Raji (cell line): ENCODE data around the gene AMD1.
A peak's percentile ranks its signal among the peaks of the same experiment; 100 is the strongest.

ENCODE experiments used
- POLR2A ChIP-seq: IDR thresholded peaks from 2 replicates; pipeline ENCODE4 v1.6.1; 2011; ENCODE audit warnings: low read depth, low read length, control low read depth; ENCODE audit not compliant: insufficient read depth

AMD1 gene

DNA sequence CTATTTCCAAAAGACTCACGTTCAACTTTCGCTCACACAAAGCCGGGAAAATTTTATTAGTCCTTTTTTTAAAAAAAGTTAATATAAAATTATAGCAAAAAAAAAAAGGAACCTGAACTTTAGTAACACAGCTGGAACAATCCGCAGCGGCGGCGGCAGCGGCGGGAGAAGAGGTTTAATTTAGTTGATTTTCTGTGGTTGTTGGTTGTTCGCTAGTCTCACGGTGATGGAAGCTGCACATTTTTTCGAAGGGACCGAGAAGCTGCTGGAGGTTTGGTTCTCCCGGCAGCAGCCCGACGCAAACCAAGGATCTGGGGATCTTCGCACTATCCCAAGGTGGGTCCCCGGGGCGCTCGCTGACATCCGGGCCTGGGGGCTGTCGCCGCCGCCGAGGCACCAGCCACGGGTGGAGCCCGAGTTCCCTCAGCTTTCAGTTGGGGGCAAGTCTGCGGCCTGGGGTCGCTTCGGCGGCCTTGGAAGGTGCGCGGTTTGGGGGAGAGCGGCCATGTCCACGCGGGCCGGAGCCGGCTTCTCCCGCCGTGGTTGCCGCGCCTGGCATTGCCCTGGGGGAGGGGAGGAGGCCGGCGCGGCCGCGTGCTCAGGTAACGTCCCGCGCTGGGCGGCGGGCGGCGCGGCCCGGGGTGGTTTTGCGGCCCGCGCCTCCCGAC, 429 bp downstream of the AMD1 start:
- TF ChIP-seq POLR2A: no peak; the same call in 1 of the 2 replicates

DNA sequence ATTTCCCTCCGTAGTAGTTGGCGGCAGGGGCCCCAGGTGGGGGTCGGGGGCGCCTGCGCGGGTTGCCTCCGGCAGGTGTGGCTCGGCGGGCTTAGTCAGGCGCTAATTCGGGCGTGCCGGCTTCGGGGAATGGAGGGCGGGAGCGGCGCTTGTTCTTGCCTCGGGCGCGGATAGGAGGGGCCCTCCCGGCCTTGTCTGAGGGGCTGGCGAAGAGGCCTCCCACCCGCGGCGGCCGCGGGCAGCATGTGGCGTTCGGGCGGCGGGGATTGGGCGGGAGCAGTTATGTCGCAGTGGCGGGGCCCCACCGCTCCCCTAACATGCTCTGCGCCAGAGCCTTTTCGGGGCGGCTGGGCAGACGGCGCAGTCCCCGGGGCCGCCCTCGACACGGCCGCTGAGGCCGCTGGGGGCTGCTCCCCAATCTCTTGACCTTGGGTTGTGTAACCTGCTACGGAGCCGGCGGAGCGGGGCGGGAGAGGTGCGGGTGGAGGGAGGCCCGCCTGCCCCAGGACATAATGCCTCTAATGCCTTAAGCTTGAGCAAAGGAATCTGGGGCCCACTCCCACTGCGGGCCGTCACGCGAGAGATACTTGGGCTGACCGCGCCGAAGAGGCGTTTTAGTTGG, 1.1 kb downstream of the AMD1 start:
- no peak for TF ChIP-seq POLR2A

DNA sequence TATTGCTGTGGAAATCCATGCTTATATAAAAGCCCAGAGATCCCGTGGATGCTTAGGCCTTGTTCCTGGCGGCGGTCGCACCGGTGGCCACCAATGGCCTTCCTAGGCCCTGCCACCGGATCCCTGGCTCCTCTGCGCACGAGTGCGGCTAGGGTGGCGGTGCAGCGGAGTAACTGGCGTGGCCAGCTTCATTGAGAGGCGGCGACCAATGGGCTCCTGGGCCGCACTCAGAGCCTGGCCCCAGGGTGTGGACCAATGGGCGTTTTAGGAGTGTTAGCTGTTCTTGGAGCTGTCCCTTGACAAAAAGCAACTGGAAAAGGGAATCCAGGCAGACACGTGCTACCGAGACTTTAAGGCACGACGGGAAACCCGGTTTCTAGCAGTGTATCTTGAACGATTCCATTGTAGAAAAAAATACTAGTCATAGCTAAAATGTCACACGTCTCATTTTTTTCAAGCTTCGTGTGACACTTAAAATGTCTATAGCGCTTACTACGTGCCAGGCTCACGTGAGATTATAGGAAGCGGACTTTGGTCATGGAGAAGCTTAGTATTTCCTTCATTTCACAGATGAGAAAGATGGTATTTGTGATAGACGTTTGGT, 1.7 kb downstream of the AMD1 start:
- TF ChIP-seq POLR2A: peak; percentile 57; the same call in 1 of the 2 replicates

DNA sequence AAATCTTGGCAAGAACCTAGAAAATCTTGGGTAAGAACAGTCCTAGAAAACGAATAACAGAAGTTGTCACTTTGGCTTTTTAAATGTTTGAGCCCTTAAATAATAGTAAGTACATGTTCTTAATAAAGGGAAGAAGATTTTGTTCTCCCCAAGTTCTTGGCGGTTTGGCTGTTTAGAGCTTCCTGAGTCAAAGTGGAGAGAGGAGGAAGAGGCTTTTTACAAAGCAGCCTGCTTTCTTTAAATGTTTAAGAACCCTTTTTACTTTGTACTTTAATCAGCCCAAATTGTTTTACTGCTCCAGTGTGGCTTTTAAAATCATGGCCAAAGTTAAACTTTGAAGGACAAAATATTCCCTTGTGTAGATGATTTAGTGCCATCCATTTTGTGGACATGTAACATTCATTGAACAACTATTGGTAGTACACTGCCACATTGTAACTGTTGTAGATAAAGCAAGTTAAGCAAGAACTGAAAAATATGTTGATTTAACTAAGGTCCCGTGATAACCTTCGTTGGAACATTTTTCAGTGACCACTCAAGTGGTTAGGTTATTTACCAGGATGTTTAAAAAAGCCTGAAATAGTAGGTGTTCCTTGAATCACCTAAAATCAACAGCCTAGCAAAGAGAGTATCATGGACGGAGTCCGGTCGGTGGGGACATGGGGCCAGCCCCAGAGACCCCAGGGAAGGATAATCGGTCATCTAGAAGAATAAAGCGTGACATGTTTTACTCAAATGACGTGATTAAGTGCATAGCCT, 2.4 kb downstream of the AMD1 start:
- no peak for TF ChIP-seq POLR2A

DNA sequence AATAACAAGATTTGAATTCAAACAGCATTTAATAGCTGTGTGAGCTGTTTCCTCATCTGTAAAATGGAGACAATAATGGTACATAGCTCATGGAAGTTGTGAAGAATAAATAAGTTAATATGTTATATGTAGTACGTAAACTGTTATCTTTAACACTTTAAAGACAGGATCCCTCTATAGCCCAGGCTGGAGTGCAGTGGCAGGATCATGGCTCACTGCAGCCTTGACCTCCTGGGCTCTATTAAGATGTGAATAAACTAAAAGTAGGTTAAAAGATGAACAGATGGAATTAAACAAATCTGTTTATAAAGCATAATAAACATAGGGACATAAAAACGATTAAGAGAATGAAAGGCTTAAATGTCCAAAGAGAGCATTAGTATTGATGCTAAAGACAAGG, 3.0 kb downstream of the AMD1 start:
- no peak for TF ChIP-seq POLR2A

DNA sequence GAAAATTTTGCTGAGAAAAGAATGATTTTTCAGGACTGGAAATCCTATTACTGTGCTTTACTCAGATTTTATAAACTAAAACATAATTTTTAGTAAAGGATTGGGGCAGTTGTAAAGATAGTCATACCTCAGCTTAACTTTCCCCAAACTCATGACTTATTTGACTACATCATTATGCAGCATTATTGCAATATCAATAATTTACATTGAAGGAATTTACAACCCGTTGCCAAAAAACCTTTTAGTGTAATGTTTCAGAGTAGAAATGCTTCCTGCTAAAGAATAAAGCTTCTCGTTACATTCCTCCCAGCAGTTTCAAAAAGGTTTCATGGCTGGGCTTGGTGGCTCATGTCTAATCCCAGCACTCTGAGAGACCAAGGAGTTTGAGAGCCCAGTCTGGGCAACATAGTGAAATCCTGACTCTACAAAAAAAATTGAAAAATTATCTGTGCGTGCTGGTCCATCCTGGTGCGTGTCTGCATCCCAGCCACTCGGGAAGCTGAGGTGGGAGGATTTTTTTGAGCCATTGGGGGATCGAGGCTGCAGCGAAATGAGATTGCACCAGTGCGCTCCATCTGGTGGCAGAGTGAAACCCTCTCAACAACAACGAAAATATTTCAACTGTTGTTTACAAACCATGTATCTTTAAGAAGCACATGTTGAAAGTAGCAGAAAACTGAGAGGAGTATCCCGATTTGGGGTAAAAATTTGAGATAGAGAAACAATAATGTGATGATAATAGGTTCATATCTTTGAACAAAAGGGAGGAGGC, 4.4 kb downstream of the AMD1 start:
- no peak for TF ChIP-seq POLR2A

DNA sequence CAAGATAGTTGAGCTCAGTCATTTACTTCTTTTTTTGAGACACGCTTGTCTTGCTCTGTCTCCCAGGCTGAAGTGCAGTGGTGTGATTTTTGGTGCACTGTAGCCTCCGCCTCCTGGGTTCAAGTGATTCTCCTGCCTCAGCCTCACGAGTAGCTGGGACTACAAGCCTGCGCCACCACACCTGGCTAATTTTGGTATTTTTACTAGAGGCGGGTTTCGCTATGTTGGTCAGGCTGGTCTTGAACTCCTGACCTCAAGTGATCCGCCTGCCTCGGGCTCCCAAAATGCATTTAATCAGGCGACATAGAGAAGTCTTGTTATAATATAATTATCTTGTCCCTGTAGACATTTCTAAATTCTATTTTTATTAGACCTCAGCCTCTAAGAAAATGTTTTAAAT, 6.1 kb downstream of the AMD1 start:
- no peak for TF ChIP-seq POLR2A

DNA sequence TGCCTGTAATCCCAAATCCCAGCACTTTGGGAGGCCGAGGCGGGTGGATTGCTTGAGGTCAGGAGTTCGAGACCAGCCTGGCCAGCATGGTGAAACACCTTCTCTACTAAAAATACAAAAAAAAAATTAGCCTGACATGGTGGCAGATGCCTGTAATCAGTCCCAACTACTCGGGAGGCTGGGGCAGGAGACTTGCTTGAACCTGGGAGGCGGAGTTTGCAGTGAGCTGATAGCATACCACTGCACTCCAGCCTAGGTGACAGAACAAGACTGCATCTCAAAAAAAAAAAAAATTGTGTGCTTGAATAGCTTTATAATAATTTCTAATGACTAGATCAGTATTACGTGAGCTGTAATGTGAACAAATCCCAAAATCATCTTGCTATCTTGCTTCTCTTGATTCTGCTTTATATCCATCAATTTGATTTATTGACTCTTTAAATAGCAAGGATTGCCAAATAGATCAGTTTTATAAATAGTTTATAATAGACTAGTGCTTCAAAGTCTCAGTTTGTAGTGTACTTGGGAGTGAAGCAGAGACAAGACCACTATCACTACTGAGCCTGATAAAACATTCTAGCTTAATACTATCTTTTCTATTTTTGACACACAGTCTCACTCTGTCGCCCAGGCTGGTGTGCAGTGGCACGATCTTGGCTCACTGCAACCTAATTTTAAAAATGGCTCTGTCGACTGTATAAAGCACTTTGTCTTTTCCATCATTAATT, 7.1 kb downstream of the AMD1 start:
- no peak for TF ChIP-seq POLR2A

DNA sequence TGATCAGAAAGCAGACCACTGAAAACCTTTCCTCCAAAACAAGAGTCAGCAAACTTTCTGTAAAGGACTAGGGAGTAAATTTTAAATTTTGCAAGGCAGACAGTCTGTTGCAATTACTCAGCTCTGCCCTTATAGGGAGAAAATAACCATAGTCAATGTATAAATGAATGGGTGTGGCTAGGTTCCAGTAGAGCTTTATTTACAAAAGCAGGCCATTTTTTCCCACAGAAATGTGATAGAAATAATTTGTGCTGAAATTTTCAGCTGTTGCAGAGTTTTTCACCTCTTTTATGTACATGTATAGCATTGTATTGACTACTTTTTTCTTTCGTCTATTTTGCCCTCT, 7.7 kb downstream of the AMD1 start:
- TF ChIP-seq POLR2A: no peak

DNA sequence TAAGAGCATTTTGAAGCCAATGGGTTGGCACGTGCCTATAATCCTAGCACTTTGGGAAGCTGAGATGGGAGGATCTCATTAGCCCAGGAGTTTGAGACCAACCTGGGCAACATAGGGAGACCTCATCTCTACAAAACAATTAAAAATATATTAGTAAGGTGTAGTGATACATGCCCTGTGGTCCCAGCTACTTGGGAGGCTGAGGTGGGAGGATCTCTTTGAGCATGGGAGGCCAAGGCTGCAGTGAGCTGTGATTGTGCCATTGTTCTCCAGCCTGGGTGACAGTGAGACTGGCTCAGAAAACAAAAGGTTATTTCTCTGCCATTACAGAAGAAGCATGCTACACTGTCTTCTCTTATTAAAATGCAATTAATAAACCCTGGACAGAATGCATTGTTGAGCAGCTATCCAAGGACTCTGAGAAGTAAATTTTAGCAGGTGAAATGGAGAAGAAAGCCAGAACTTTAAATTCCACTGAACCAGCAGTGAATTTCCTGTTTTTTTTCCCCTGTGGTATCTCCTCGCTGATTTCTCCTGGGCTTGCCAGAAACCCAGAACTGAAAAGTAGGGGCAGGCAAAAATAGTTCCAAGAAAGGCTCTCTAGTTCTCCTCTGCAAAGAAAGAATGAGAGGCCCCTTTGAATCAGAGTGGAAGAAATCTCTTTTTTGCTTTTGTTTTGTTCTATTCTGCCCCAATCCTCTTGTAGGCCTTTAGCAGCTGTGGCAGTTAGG, 8.4 kb downstream of the AMD1 start:
- TF ChIP-seq POLR2A: no peak

DNA sequence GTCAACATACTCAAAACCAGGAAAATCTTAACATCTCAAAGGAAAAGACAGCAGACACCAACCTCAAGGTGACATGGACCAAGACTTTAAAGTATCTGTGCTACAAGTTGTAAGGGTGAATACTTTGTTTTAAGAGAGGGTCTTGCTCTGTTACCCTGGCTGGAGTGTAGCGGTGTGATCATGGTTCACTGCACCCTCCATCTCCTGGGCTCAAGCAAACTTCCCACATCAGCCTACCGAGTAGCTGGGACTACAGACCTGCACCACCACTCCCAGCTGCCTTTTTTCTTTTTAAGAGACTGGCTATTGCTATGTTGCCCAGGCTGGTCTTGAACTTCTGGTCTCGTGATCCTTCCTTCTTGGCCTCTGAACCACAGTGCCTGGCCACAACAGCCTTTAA, 9.7 kb downstream of the AMD1 start:
- TF ChIP-seq POLR2A: no peak

DNA sequence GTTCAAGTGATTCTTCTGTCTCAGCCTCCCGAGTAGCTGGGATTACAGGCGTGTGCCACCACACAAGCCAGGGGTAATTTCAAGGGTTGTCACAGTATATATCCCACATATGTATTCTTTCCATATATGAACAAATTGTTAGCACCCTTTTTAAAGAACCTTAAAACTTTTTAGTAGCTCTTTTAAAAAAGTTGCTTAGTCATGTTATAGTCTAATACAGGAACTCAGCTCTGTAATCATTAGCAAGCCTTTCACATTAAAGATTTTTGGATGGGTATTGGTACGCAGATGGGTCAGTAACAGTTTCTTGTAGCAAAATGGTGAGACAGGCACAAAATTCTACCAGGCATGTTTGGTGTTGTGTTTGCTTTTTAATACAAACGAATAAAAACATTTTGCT, 10.9 kb downstream of the AMD1 start:
- no peak for TF ChIP-seq POLR2A

DNA sequence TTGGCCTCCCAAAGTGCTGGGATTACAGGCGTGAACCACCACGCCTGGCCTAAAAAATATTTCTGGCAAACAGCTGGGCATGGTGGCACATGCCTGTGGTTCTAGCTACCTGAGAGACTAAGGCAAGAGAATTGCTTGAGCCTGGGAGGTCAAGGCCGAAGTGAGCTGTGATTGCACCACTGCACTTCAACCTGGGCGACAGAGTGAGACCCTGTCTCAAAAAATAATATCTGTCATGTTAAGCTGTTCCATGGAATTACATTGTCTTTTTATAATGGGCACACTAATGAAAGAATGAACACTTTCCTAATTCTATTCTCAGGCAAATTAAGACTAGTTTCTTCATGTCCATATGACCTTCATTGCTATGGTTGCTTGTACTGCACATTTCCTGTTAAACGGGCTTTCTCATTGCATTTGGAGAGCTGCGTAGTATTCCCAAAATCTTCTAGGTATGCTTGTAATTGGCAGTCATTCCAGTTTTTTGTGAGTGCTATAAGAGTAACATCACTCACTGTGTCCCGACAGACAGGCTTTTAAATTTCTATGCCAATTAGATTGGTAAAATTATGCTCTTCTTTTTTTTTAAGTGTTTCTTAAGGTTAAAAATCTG, 12.1 kb downstream of the AMD1 start:
- no peak for TF ChIP-seq POLR2A

DNA sequence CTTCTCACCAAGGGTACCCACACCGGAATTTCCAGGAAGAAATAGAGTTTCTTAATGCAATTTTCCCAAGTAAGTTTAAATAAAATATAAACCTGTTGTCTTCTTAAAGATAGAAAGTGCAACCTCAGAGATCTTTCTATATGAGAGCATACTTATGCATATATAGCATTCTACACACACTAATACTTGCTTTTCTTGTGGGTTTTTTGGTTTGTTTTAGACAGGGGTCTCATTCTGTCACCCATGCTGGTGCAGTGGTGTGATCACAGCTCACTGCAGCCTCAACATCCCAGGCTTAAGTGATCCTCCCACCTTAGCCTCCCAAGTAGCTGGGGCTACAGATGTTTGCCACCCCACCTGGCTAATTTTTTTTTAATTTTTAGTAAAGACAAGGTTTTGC, 15.7 kb downstream of the AMD1 start:
- no peak for TF ChIP-seq POLR2A
